Measurements from ENCODE around the gene JCAD.

JCAD gene

GRCh38 chr10:30046476-30046875, 12.9 kb downstream of the JCAD start:
- TF ChIP-seq, protein P1, sequence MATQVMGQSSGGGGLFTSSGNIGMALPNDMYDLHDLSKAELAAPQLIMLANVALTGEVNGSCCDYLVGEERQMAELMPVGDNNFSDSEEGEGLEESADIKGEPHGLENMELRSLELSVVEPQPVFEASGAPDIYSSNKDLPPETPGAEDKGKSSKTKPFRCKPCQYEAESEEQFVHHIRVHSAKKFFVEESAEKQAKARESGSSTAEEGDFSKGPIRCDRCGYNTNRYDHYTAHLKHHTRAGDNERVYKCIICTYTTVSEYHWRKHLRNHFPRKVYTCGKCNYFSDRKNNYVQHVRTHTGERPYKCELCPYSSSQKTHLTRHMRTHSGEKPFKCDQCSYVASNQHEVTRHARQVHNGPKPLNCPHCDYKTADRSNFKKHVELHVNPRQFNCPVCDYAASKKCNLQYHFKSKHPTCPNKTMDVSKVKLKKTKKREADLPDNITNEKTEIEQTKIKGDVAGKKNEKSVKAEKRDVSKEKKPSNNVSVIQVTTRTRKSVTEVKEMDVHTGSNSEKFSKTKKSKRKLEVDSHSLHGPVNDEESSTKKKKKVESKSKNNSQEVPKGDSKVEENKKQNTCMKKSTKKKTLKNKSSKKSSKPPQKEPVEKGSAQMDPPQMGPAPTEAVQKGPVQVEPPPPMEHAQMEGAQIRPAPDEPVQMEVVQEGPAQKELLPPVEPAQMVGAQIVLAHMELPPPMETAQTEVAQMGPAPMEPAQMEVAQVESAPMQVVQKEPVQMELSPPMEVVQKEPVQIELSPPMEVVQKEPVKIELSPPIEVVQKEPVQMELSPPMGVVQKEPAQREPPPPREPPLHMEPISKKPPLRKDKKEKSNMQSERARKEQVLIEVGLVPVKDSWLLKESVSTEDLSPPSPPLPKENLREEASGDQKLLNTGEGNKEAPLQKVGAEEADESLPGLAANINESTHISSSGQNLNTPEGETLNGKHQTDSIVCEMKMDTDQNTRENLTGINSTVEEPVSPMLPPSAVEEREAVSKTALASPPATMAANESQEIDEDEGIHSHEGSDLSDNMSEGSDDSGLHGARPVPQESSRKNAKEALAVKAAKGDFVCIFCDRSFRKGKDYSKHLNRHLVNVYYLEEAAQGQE (IDR thresholded peaks at IDR 0.05; ENCODE audit: insufficient replicate concordance, low read depth), result no peak
- no peak for TF ChIP-seq SPI1 (IDR thresholded peaks at IDR 0.05; ENCODE audit: borderline replicate concordance, low read depth)
- TF ChIP-seq, protein P2, sequence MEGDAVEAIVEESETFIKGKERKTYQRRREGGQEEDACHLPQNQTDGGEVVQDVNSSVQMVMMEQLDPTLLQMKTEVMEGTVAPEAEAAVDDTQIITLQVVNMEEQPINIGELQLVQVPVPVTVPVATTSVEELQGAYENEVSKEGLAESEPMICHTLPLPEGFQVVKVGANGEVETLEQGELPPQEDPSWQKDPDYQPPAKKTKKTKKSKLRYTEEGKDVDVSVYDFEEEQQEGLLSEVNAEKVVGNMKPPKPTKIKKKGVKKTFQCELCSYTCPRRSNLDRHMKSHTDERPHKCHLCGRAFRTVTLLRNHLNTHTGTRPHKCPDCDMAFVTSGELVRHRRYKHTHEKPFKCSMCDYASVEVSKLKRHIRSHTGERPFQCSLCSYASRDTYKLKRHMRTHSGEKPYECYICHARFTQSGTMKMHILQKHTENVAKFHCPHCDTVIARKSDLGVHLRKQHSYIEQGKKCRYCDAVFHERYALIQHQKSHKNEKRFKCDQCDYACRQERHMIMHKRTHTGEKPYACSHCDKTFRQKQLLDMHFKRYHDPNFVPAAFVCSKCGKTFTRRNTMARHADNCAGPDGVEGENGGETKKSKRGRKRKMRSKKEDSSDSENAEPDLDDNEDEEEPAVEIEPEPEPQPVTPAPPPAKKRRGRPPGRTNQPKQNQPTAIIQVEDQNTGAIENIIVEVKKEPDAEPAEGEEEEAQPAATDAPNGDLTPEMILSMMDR (IDR thresholded peaks at IDR 0.05; ENCODE audit: insufficient read depth, low read length), result no peak
- TF ChIP-seq POLR2AphosphoS5 (IDR thresholded peaks at IDR 0.05; ENCODE audit: low read depth), result no peak
- no peak for TF ChIP-seq GABPA (IDR thresholded peaks at IDR 0.05; ENCODE audit: low read depth)
- no peak for DNase-seq (ENCODE audit: low read depth in 1 of 2, low spot score in 1 of 2)

DNA sequence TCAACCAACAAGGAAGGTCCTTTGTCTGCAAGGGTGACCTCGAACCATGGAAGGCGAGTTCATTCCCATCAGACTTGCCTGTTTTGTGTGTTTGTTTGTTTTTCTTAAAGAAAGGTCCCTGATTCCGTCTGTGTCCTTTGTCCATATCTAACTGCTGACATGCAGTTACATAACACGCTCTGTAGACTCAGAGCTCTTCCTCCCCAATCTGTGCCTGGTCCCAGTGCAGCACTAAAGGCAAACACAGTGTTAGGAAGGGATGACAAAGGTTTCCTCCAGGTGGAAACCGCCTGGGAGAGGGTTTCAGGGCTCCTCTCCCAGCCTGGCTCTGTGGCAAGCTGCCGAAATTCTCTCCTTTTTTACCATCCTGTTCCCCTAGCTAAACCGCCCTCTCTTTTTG, 13.4 kb downstream of the JCAD start:
- Histone ChIP-seq H3K27ac (replicated peaks) (no peak overlapping the region), H3K27me3 (ENCODE audit: insufficient read depth, poor library complexity, severe bottlenecking) (peaks cover 4% of the 10 kb centered on the region), H3K4me3 (replicated peaks; ENCODE audit: insufficient read depth, low read length) (no peak overlapping the region)
- DNase-seq (ENCODE audit: low read depth in 1 of 2, low spot score in 1 of 2), result no peak
- TF ChIP-seq SPI1 (IDR thresholded peaks at IDR 0.05; ENCODE audit: borderline replicate concordance, low read depth) (no peak), POLR2AphosphoS5 (IDR thresholded peaks at IDR 0.05; ENCODE audit: low read depth) (no peak)

More at GRCh38 chr10:30046476-30046875, 12.9 kb downstream of the JCAD start:
- Histone ChIP-seq H3K4me3 (replicated peaks; ENCODE audit: insufficient read depth, low read length) (no peak overlapping the region), H3K27me3 (ENCODE audit: insufficient read depth, poor library complexity, severe bottlenecking) (peaks cover 4% of the 10 kb centered on the region), H3K27ac (replicated peaks) (no peak overlapping the region)

DNA sequence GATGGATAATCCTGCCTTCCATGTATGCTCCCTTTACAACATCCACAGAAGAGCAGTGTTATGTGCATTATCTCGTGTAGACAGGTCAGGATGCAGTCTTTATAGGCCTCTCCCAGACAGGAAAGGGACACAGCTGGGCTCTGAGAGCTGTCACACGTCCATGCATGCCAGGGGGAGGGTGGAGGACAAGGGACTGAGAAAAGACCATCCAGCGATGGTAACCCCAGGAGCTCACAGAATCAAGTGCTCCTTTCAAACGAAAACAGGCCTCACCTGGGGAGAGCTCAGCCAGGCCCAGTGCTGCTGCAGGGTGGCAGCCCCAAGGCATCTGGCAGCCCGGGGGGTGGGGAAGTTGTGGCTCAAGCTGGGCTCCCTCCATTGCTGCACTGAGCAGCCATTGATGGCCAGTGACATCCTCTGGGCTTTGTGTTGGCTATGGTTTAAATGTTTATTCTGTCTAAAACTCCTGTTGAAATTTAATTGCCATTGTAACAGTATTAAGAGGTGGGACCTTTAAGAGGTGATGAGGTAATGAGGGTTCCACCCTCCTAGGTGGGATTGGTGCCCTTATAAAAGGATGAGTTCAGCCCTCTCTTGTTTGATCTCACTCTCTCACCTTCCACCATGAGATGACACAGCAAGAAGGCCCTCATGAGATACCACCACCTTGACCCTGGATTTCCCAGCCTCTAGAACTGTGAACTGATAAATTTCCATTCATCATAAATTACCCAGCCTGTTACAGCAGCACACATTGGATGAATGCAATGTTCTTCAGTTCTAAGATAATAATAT, 15.7 kb downstream of the JCAD start:
- DNase-seq (ENCODE audit: low read depth in 1 of 2, low spot score in 1 of 2), result no peak
- Histone ChIP-seq H3K27me3 (ENCODE audit: insufficient read depth, poor library complexity, severe bottlenecking) (peaks cover 2% of the 10 kb centered on the region), H3K27ac (replicated peaks) (no peak overlapping the region), H3K4me3 (replicated peaks; ENCODE audit: insufficient read depth, low read length) (no peak overlapping the region)
- no peak for TF ChIP-seq GABPA (IDR thresholded peaks at IDR 0.05; ENCODE audit: low read depth)
- TF ChIP-seq, protein P2 (IDR thresholded peaks at IDR 0.05; ENCODE audit: insufficient read depth, low read length), result no peak
- no peak for TF ChIP-seq POLR2AphosphoS5 (IDR thresholded peaks at IDR 0.05; ENCODE audit: low read depth)
- no peak for TF ChIP-seq SPI1 (IDR thresholded peaks at IDR 0.05; ENCODE audit: borderline replicate concordance, low read depth)

GRCh38 chr10:30042820-30043219, 16.6 kb downstream of the JCAD start:
- Histone ChIP-seq H3K27ac (replicated peaks) (no peak overlapping the region), H3K27me3 (ENCODE audit: insufficient read depth, poor library complexity, severe bottlenecking) (peaks cover 2% of the 10 kb centered on the region), H3K4me3 (replicated peaks; ENCODE audit: insufficient read depth, low read length) (no peak overlapping the region)
- DNase-seq (ENCODE audit: low read depth in 1 of 2, low spot score in 1 of 2), result no peak
- TF ChIP-seq POLR2AphosphoS5 (IDR thresholded peaks at IDR 0.05; ENCODE audit: low read depth) (no peak), SPI1 (IDR thresholded peaks at IDR 0.05; ENCODE audit: borderline replicate concordance, low read depth) (no peak), GABPA (IDR thresholded peaks at IDR 0.05; ENCODE audit: low read depth) (no peak)
- TF ChIP-seq, protein P2 (IDR thresholded peaks at IDR 0.05; ENCODE audit: insufficient read depth, low read length), result no peak
- TF ChIP-seq, protein P1 (IDR thresholded peaks at IDR 0.05; ENCODE audit: insufficient replicate concordance, low read depth), result no peak
